ENCODE measurements around the gene OR2D3. TPM values are rescaled to one million over a fixed set of nuclear protein-coding genes. Genes with fewer than 3 reads are reported as not detected.

OR2D3 gene
- total RNA-seq = not detected
- long read RNA-seq = 0 reads

DNA sequence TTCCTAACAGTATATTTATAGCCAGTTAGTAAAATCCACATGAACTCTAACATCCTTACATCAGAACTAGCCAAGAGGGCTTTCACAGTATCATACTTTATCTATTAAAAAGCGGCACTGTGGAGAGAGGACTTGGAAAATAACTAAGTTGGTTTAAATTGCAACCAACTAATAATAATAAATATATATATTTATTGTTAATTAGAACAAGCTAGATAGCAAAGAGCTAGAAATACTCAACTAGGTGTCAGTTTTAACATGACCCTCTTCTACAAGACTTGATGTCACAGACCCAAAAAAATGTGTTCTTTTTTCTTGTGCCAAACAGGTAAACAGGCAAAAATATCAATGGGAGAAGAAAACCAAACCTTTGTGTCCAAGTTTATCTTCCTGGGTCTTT lies at the start of gene OR2D3:
Gene OR2D3, plus strand, starts transcription at position 301 of the 400 bp plus-strand sequence. Its CDS starts 0 bp downstream, at position 301.
- no peak within 1 kb of the TSS for H3K27ac ChIP-seq
- no peak for TF ChIP-seq CTCF (IDR thresholded peaks at IDR 0.05)
- no peak for TF ChIP-seq POLR2A (IDR thresholded peaks at IDR 0.05)
- H3K36me3 ChIP-seq = no peaks in the 10 kb centered on the region
- intact Hi-C loops (cut with DNase I) = no loop called here
- ATAC-seq (no peak), DNase-seq (no peak)
- WGBS (ENCODE audit: insufficient coverage, low coverage, low lambda C conversion rate, missing lambda C conversion rate) = 100% methylated on average over 1 of the region's 1 CpG
- no peaks in the 10 kb centered on the region for H3K9me3 ChIP-seq
- H3K27me3 ChIP-seq = no peaks in the 10 kb centered on the region
- H3K4me3 ChIP-seq = no peak within 1 kb of the TSS
- H3K4me1 ChIP-seq = no peaks in the 10 kb centered on the region

GRCh38 chr11:6871278-6871677 lies 49.5 kb upstream of the OR2D3 start:
- Histone ChIP-seq H3K27me3 (no peaks in the 10 kb centered on the region), H3K27ac (no peak overlapping the region), H3K9me3 (no peaks in the 10 kb centered on the region), H3K4me3 (no peak overlapping the region), H3K4me1 (no peaks in the 10 kb centered on the region), H3K36me3 (no peaks in the 10 kb centered on the region)
- 28% methylated on average over 1 of the region's 1 CpG for WGBS (ENCODE audit: insufficient coverage, low coverage, low lambda C conversion rate, missing lambda C conversion rate)
- DNase-seq (no peak), ATAC-seq (no peak)
- intact Hi-C loops (cut with DNase I) = no loop called here
- TF ChIP-seq CTCF (IDR thresholded peaks at IDR 0.05) = no peak

DNA sequence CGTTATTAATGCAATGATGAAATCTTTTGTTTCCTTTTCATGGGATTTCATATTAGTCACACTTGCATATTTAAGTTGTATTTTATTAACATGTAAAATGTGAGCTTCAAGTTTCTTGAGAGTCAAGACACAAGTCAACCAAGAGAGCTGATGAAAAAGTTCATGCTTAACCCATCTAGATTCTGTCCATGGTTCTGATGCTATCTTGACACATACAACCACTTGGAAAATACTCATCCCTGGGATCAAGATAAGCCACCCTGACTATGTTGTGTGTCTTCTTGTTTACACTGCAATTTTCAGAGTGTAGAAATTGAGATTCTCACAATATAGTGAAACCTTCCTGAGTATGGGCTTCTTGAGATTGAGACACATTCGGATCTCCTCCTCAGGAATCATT lies 45.0 kb upstream of the OR2D3 start:
- intact Hi-C loops (cut with DNase I) = no loop called here
- 64% methylated on average over 2 of the region's 2 CpGs for WGBS (ENCODE audit: insufficient coverage, low coverage, low lambda C conversion rate, missing lambda C conversion rate)
- no peak for TF ChIP-seq POLR2A (IDR thresholded peaks at IDR 0.05)
- TF ChIP-seq CTCF (IDR thresholded peaks at IDR 0.05) = no peak

GRCh38 chr11:6876325-6876724 lies 44.5 kb upstream of the OR2D3 start, which contains the start of gene OR10A4:
Gene OR10A4 (plus strand): TSS chr11:6876625. CDS start chr11:6876648, 23 bp downstream.
- H3K4me1 ChIP-seq = no peaks in the 10 kb centered on the region
- WGBS (ENCODE audit: insufficient coverage, low coverage, low lambda C conversion rate, missing lambda C conversion rate) = 83% methylated on average over 1 of the region's 1 CpG
- no peak for TF ChIP-seq CTCF (IDR thresholded peaks at IDR 0.05)
- no peak for TF ChIP-seq POLR2A (IDR thresholded peaks at IDR 0.05)
- no peak within 1 kb of the TSS for H3K27ac ChIP-seq
- no peaks in the 10 kb centered on the region for H3K36me3 ChIP-seq
- no peaks in the 10 kb centered on the region for H3K9me3 ChIP-seq
- H3K4me3 ChIP-seq = no peak within 1 kb of the TSS
- H3K27me3 ChIP-seq = no peaks in the 10 kb centered on the region
- ATAC-seq = no peak
- DNase-seq = no peak
- intact Hi-C loops (cut with DNase I) = no loop called here

More for the DNA sequence above, 45.0 kb upstream of the OR2D3 start:
- Histone ChIP-seq H3K27ac (no peak overlapping the region), H3K36me3 (no peaks in the 10 kb centered on the region), H3K9me3 (no peaks in the 10 kb centered on the region), H3K4me3 (no peak overlapping the region), H3K27me3 (no peaks in the 10 kb centered on the region), H3K4me1 (no peaks in the 10 kb centered on the region)
- DNase-seq (no peak), ATAC-seq (no peak)

DNA sequence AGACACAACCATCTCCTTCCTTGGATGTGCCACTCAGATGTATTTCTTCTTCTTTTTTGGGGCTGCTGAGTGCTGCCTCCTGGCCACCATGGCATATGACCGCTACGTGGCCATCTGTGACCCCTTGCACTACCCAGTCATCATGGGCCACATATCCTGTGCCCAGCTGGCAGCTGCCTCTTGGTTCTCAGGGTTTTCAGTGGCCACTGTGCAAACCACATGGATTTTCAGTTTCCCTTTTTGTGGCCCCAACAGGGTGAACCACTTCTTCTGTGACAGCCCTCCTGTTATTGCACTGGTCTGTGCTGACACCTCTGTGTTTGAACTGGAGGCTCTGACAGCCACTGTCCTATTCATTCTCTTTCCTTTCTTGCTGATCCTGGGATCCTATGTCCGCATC lies 43.9 kb upstream of the OR2D3 start:
- Histone ChIP-seq H3K4me3 (no peak overlapping the region), H3K4me1 (no peaks in the 10 kb centered on the region), H3K27me3 (no peaks in the 10 kb centered on the region), H3K27ac (no peak overlapping the region), H3K36me3 (no peaks in the 10 kb centered on the region), H3K9me3 (no peaks in the 10 kb centered on the region)
- intact Hi-C loops (cut with DNase I) = no loop called here
- no peak for ATAC-seq
- 74% methylated on average over 3 of the region's 3 CpGs for WGBS (ENCODE audit: insufficient coverage, low coverage, low lambda C conversion rate, missing lambda C conversion rate)
- TF ChIP-seq POLR2A (IDR thresholded peaks at IDR 0.05) (no peak), CTCF (IDR thresholded peaks at IDR 0.05) (no peak)
- DNase-seq = no peak
